NCI-H2227 (cell line): Measurements from ENCODE around the gene SLC6A12.
"Not testable (repeated sequence)": the region's sequence is repeated elsewhere in the genome, so short reads cannot be mapped to it uniquely, and the experiment has no call there.

Source experiments
- DNase-seq: peaks from one replicate; lab custom pipeline; 2025; ENCODE audit not compliant: unreplicated experiment; lab: John Stamatoyannopoulos, UW

Gene SLC6A12

DNA sequence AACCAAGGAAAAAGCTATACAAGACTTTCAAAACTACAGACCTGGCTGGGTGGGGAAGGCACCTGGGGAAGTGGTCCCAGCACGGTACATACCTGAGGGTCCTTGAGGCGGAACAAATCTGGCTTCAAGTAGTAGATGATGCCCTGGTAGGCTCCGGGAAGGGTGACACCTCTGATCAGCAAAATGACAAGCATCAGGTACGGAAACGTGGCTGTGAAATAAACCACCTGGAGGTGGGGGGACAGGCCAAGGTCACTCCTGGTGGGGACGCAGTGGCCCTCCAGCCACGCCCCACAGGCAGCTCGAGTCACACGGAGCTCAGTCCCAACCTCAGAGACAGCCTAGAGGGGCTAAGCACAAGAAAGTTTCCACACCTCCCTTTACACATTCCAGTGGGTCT is 15.3 kb downstream of the SLC6A12 start:
- no peak for DNase-seq

GRCh38 chr12:197911-198695 is 15.9 kb downstream of the SLC6A12 start:
- DNase-seq = no peak

GRCh38 chr12:197347-197746 is 16.6 kb downstream of the SLC6A12 start:
- no peak for DNase-seq

DNA sequence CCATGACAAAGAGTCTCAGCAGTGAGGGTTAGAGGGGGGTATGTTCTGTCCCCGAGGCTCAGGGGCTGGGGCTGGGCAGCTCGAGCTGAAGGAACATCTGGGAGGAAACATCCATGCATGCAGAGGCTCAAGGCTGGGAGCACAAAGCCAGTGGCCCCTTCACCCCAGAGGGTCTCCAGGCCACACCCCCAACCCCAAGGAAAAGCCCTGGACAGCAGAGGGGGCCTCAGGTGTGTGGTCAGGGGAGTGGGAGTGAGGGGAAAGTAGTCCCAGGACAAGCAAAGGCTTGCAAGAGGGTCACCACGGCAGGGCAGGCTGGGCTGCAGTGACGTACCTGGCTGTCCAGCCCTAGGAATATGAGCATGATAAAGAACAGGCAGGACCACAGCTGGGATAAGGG is 17.5 kb downstream of the SLC6A12 start:
- no peak for DNase-seq

DNA sequence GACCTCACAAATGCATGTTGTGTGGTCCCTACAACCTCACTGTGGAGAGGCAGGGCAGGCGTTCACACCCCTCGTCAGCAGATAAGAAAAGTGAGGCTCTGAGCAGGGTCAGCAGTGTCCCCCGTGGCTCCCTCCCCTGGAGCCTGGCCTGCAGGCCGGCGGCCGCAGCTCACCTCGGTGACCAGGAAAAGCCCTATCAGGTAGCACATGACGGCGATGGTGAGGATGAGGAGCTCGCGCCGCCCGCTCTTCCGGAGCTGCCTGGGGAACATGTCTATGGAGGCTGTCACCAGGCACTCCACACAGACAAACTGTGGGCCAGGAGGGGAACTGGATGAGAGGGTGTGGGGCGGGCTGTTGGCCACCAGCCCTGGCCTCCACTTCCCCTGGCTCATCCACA is 18.0 kb downstream of the SLC6A12 start:
- no peak for DNase-seq

DNA sequence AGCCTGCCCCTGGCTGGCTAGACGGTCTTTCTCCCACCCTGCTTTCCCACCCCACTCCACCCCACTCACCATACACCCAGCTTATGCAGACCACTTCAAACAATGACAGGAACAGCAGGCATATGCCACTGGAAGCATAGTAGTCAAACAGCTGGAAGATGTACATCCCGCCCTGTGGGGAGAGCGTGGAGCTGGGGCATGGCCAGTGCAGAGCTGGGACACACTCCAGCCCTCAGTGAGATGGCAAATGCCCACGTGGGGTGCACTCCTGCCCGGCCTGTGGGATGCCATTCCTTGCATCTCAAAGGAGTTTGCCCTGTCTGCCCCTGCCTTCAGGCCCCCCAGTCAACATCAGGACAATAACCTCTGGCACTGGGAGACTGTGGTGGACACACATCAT is 18.8 kb downstream of the SLC6A12 start:
- no peak for DNase-seq

GRCh38 chr12:194276-194675 is 19.7 kb downstream of the SLC6A12 start:
- DNase-seq = no peak

- no peak for DNase-seq
Observed at GRCh38 chr12:193261-193660, 20.7 kb downstream of the SLC6A12 start.

DNA sequence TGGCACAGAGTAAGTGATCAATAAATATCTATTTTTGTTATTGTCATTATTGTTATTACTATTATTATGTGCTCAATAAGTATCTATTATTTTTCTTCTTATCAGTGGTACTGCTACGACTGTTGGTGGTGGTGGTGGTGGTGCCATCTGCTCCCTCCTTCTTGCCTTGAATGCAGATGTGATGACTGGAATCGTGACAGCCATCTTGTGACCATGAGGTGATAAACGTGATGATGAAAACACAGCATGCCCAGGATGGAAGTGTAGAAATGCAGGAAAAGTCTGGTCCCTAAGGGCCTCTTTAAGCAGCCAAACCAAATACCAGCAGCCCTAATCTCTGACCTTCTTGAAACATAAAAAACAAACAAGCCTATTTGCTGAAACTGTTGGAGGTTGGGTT is 22.4 kb downstream of the SLC6A12 start:
- DNase-seq = no peak

- no peak for DNase-seq
Observed at GRCh38 chr12:190881-191280, 23.1 kb downstream of the SLC6A12 start.

DNA sequence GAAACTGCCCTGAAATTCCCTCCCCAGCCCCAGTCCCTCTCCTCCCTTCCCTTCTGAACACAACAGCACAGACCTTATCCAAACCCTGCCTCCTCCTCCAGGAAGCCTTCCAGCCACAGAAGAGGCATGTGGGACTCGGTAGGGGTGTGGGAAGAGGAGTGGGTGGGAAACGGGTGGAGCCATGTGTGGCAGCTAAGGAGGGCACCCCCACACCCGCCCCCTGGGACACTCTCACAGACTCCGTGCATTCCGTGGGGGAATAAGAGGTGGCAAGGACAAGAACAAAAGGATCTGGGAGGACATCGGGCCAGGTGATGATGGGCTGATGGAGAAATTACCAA is 24.4 kb downstream of the SLC6A12 start:
- no peak for DNase-seq

GRCh38 chr12:188910-189621 is 24.9 kb downstream of the SLC6A12 start:
- no peak for DNase-seq

DNA sequence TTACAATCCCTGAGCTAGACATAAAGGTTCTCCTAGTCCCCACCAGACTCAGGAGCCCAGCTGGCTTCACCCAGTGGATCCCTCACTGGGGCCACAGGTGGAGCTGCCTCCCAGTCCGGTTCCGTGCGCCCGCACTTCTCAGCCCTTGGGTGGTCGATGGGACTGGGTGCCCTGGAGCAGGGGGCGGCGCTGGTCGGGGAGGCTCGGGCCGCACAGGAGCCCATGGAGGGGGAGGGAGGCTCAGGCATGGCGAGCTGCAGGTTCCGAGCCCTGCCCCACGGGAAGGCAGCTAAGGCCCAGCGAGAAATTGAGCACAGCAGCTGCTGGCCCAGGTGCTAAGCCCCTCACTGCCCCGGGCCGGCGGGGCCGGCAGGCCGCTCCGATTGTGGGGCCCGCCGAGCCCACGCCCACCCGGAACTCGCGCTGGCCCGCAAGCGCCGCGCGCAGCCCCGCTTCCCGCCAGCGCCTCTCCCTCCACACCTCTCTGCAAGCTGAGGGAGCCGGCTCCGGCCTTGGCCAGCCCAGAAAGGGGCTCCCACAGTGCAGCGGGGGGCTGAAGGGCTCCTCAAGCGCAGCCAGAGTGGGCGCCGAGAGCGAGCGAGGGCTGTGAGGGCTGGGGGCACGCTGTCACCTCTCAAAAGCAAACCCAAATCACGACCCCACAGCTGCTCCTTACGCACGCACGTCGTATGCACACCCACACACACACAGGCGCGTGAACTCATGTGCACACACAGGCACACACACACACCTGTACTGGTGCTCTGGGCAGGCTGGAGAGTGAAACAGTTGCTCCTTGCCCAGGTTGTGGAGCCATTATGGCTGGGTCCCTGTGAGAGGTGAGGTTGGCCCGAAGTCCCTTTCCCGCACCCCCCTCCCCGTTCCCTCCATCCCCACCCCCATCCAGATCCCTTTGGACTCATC is 25.7 kb downstream of the SLC6A12 start:
- not testable (repeated sequence) for DNase-seq

GRCh38 chr12:186006-186625 is 27.8 kb downstream of the SLC6A12 start:
- no peak for DNase-seq

DNA sequence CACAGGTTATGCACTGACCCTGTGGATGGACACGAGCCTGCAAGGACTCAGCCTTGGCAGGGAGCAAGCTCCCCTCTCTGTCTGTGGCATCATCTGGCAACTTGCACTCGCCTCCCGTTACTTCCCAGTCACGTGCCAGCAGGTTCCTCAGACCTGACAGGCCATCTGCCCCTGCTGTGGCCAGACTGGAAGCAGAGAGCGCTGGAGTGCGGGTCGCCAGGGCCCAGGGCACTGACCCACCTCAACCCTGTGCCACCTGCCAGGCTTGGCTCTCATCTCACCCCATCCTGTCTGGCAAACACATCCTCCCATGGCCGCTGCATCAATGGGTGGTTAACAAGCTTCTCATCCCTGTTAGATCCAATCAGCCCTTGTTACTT is 28.4 kb downstream of the SLC6A12 start:
- DNase-seq = no peak

- no peak for DNase-seq
Observed at GRCh38 chr12:184811-185575, 29.0 kb downstream of the SLC6A12 start.

- DNase-seq = no peak
Observed at GRCh38 chr12:182381-182892, 31.5 kb downstream of the SLC6A12 start.

- no peak for DNase-seq
Observed at GRCh38 chr12:181921-182320, 32.0 kb downstream of the SLC6A12 start.

DNA sequence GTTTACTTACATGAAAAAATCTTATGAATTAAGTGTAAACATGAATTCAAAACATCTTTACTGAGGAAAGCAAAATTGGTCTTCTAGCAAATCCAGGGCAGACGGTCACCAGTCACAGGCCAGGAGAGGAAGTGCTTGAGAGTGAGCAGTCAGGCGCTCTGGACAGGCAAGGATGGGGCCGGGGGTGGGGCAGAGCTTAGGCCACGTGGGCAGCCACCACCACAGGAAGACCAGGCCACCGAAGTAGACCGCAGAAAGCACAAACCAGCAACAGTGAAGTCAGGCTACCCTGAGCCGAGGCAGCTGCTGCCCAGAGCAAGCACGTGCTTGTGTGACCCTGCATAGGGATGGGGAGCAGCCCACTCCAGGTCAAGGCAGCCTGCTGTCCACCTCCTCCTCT is 33.5 kb downstream of the SLC6A12 start:
- DNase-seq = no peak

- DNase-seq = no peak
Observed at GRCh38 chr12:179885-180284, 34.1 kb downstream of the SLC6A12 start.
